MM.1S (cell line): Measurements from ENCODE around the gene ZNF488.

Experiments used
- DNase-seq: peaks from one replicate; pipeline ENCODE4 v3.0.0-alpha.2; 2015
- H2AFZ ChIP-seq: fragments of 300-600 bp; sonication (generic); 2 replicates; pipeline ENCODE4 v1.6.0; 2016; ENCODE audit warnings: antibody characterized with exemption, low read length
- H3F3A ChIP-seq: fragments of 300-600 bp; sonication (generic); 2 replicates; pipeline ENCODE4 v1.6.1; 2016; ENCODE audit warnings: mild to moderate bottlenecking, antibody characterized with exemption, low read length, moderate library complexity, mixed read lengths; ENCODE audit not compliant: insufficient read depth
- H3K27ac ChIP-seq: fragments of 300-600 bp; sonication (generic); 2 replicates; pipeline ENCODE4 v1.5.1; 2016; ENCODE audit warnings: mild to moderate bottlenecking, low read length
- H3K27me3 ChIP-seq: fragments of 300-600 bp; sonication (generic); replicated peaks from 2 replicates; pipeline ENCODE4 v1.6.0; 2016; ENCODE audit warnings: low read length; ENCODE audit not compliant: insufficient read depth
- H3K36me3 ChIP-seq: fragments of 300-600 bp; sonication (generic); replicated peaks from 2 replicates; pipeline ENCODE4 v1.6.1; 2016; ENCODE audit warnings: mild to moderate bottlenecking, low read length, mixed read lengths; ENCODE audit not compliant: insufficient read depth
- H3K4me1 ChIP-seq: fragments of 300-600 bp; sonication (generic); 2 replicates; pipeline ENCODE4 v1.6.1; 2016; ENCODE audit warnings: low read length, mixed read lengths
- H3K4me2 ChIP-seq: fragments of 300-600 bp; sonication (generic); 2 replicates; pipeline ENCODE4 v1.6.0; 2016; ENCODE audit warnings: low read depth, low read length
- H3K4me3 ChIP-seq: fragments of 300-600 bp; sonication (generic); 2 replicates; pipeline ENCODE4 v1.5.1; 2016; ENCODE audit warnings: low read length, mixed read lengths
- H3K79me2 ChIP-seq: fragments of 300-600 bp; sonication (generic); 2 replicates; pipeline ENCODE4 v1.6.1; 2016; ENCODE audit warnings: mixed run types, low read length, mixed read lengths
- H3K9ac ChIP-seq: fragments of 300-600 bp; sonication (generic); 2 replicates; pipeline ENCODE4 v1.6.1; 2016; ENCODE audit warnings: low read length, mixed read lengths
- H3K9me2 ChIP-seq: fragments of 300-600 bp; sonication (generic); replicated peaks from 2 replicates; pipeline ENCODE4 v1.6.1; 2016; ENCODE audit warnings: mild to moderate bottlenecking, low read length, mixed read lengths; ENCODE audit not compliant: insufficient read depth
- H3K9me3 ChIP-seq: fragments of 300-600 bp; sonication (generic); replicated peaks from 2 replicates; pipeline ENCODE4 v1.6.1; 2016; ENCODE audit warnings: mild to moderate bottlenecking, low read length, mixed read lengths; ENCODE audit not compliant: insufficient read depth
- H4K20me1 ChIP-seq: fragments of 300-600 bp; sonication (generic); 2 replicates; pipeline ENCODE4 v1.6.1; 2016; ENCODE audit warnings: mild to moderate bottlenecking, low read length, moderate library complexity, mixed read lengths; ENCODE audit not compliant: insufficient read depth
- EZH2 ChIP-seq: fragments of 300-600 bp; sonication (generic); optimal IDR thresholded peaks from 2 replicates; pipeline ENCODE3; 2017; ENCODE audit warnings: low read depth, mild to moderate bottlenecking, antibody characterized with exemption, low read length, mixed read lengths
- EZH2phosphoT487 ChIP-seq: fragments of 300-600 bp; sonication (generic); IDR thresholded peaks from 2 replicates; pipeline ENCODE4 v1.6.1; 2018; ENCODE audit warnings: antibody characterized with exemption, low read length
- TF ChIP-seq, protein P1 (sequence below): fragments of 300-600 bp; sonication (generic); IDR thresholded peaks from 2 replicates; pipeline ENCODE4 v1.5.1; 2016; ENCODE audit warnings: antibody characterized with exemption, low read length, mixed read lengths

The ZNF488 gene

GRCh38 chr10:47321521-47322195 is 62.4 kb downstream of the ZNF488 start:
- no peaks in the 10 kb centered on the region for H3K9me3 ChIP-seq
- H3K4me3 ChIP-seq, result no peak overlapping the region
- no peaks in the 10 kb centered on the region for H3K79me2 ChIP-seq
- H3K9me2 ChIP-seq, result no peaks in the 10 kb centered on the region
- no peak for DNase-seq
- H3K4me1 ChIP-seq, result no peaks in the 10 kb centered on the region
- no peak overlapping the region for H2AFZ ChIP-seq
- TF ChIP-seq EZH2 (no peak), EZH2phosphoT487 (no peak)
- TF ChIP-seq, protein P1, sequence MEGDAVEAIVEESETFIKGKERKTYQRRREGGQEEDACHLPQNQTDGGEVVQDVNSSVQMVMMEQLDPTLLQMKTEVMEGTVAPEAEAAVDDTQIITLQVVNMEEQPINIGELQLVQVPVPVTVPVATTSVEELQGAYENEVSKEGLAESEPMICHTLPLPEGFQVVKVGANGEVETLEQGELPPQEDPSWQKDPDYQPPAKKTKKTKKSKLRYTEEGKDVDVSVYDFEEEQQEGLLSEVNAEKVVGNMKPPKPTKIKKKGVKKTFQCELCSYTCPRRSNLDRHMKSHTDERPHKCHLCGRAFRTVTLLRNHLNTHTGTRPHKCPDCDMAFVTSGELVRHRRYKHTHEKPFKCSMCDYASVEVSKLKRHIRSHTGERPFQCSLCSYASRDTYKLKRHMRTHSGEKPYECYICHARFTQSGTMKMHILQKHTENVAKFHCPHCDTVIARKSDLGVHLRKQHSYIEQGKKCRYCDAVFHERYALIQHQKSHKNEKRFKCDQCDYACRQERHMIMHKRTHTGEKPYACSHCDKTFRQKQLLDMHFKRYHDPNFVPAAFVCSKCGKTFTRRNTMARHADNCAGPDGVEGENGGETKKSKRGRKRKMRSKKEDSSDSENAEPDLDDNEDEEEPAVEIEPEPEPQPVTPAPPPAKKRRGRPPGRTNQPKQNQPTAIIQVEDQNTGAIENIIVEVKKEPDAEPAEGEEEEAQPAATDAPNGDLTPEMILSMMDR, result no peak
- H3F3A ChIP-seq, result no peaks in the 10 kb centered on the region
- H3K27me3 ChIP-seq, result no peaks in the 10 kb centered on the region
- H3K4me2 ChIP-seq, result no peak overlapping the region
- H3K36me3 ChIP-seq, result no peaks in the 10 kb centered on the region
- H4K20me1 ChIP-seq, result no peaks in the 10 kb centered on the region
- H3K9ac ChIP-seq, result no peak overlapping the region
- no peak overlapping the region for H3K27ac ChIP-seq

- Histone ChIP-seq H2AFZ (no peak overlapping the region), H3K9me2 (no peaks in the 10 kb centered on the region), H4K20me1 (no peaks in the 10 kb centered on the region), H3K36me3 (no peaks in the 10 kb centered on the region), H3K9me3 (no peaks in the 10 kb centered on the region), H3F3A (no peaks in the 10 kb centered on the region), H3K4me3 (no peak overlapping the region), H3K27me3 (no peaks in the 10 kb centered on the region), H3K9ac (no peak overlapping the region), H3K27ac (no peak overlapping the region), H3K4me1 (no peaks in the 10 kb centered on the region), H3K4me2 (no peak overlapping the region), H3K79me2 (no peaks in the 10 kb centered on the region)
- TF ChIP-seq EZH2phosphoT487 (no peak), EZH2 (no peak)
- TF ChIP-seq, protein P1, result no peak
- DNase-seq, result no peak
Observed at GRCh38 chr10:47320812-47321211, 63.3 kb downstream of the ZNF488 start.

DNA sequence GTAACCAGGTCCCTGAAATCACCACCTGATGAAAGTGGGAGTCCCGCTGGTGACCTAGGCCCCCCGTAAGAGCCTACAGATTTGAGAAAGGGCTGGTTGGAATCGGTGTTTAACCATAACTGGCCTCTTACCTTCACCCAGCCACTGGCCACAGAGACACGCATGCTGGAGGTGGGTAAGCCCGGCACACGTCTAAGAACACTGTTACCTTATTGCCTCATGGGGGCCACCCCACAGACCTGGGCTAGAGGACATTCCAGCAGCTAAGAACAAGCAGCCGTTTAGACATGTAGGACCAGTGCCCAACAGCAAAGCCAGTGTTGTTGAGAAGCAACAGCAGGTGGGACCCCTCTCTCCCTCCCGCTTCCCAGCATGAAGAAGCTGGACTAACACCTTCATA is 64.3 kb downstream of the ZNF488 start:
- H3K36me3 ChIP-seq, result no peaks in the 10 kb centered on the region
- no peaks in the 10 kb centered on the region for H4K20me1 ChIP-seq
- H3K27ac ChIP-seq, result no peak overlapping the region
- no peak overlapping the region for H3K9ac ChIP-seq
- no peaks in the 10 kb centered on the region for H3K9me3 ChIP-seq
- no peaks in the 10 kb centered on the region for H3K27me3 ChIP-seq
- H3K9me2 ChIP-seq, result no peaks in the 10 kb centered on the region
- no peak overlapping the region for H3K4me3 ChIP-seq
- H3K4me1 ChIP-seq, result no peaks in the 10 kb centered on the region
- no peak for DNase-seq
- no peak overlapping the region for H3K4me2 ChIP-seq
- TF ChIP-seq EZH2phosphoT487 (no peak), EZH2 (no peak)
- TF ChIP-seq, protein P1, result no peak
- no peaks in the 10 kb centered on the region for H3K79me2 ChIP-seq
- no peak overlapping the region for H2AFZ ChIP-seq
- H3F3A ChIP-seq, result no peaks in the 10 kb centered on the region
